ENCODE results near the gene CNTNAP2.

Gene CNTNAP2

GRCh38 chr7:148022832-148023231 is 1906.2 kb downstream of the CNTNAP2 start:
- DNase-seq (ENCODE audit: extremely low spot score): no peak
- POLR2A ChIA-PET: no interaction called here
- no peak for TF ChIP-seq SP1 (IDR thresholded peaks at IDR 0.05)
- CTCF ChIA-PET: no interaction called here

GRCh38 chr7:148026713-148027112 is 1910.1 kb downstream of the CNTNAP2 start:
- ChIA-PET CTCF (no interaction called here), POLR2A (no interaction called here)
- TF ChIP-seq ARNT (IDR thresholded peaks at IDR 0.05) (no peak), FOXA1 (IDR thresholded peaks at IDR 0.05) (no peak), BHLHE40 (IDR thresholded peaks at IDR 0.05; ENCODE audit: borderline replicate concordance) (no peak), FOXM1 (IDR thresholded peaks at IDR 0.05; ENCODE audit: borderline replicate concordance) (no peak), PKNOX1 (IDR thresholded peaks at IDR 0.05) (no peak), ZNF384 (IDR thresholded peaks at IDR 0.05) (no peak), L3MBTL2 (conservative IDR thresholded peaks at IDR 0.05) (no peak), NFRKB (IDR thresholded peaks at IDR 0.05) (no peak), TARDBP (IDR thresholded peaks at IDR 0.05) (no peak), FOXK2 (IDR thresholded peaks at IDR 0.05) (no peak), ELF4 (IDR thresholded peaks at IDR 0.05) (no peak), LEF1 (IDR thresholded peaks at IDR 0.05; ENCODE audit: borderline replicate concordance) (no peak), CTBP1 (IDR thresholded peaks at IDR 0.05; ENCODE audit: borderline replicate concordance) (no peak), SUZ12 (IDR thresholded peaks at IDR 0.05) (no peak), HDGF (IDR thresholded peaks at IDR 0.05; ENCODE audit: borderline replicate concordance) (no peak), SP1 (IDR thresholded peaks at IDR 0.05) (no peak)
- DNase-seq (ENCODE audit: extremely low spot score): no peak

- DNase-seq (ENCODE audit: extremely low spot score): no peak
- ChIA-PET POLR2A (no interaction called here), CTCF (no interaction called here)
- no peak for TF ChIP-seq FOXA1 (IDR thresholded peaks at IDR 0.05)
- TF ChIP-seq SP1 (IDR thresholded peaks at IDR 0.05): no peak
- TF ChIP-seq ELF4 (IDR thresholded peaks at IDR 0.05): no peak
- TF ChIP-seq HDGF (IDR thresholded peaks at IDR 0.05; ENCODE audit: borderline replicate concordance): no peak
- TF ChIP-seq NFRKB (IDR thresholded peaks at IDR 0.05): no peak
- TF ChIP-seq LEF1 (IDR thresholded peaks at IDR 0.05; ENCODE audit: borderline replicate concordance): no peak
- TF ChIP-seq SUZ12 (IDR thresholded peaks at IDR 0.05): no peak
- TF ChIP-seq TARDBP (IDR thresholded peaks at IDR 0.05): no peak
- no peak for TF ChIP-seq BHLHE40 (IDR thresholded peaks at IDR 0.05; ENCODE audit: borderline replicate concordance)
- no peak for TF ChIP-seq ARNT (IDR thresholded peaks at IDR 0.05)
- TF ChIP-seq ZNF384 (IDR thresholded peaks at IDR 0.05): no peak
- no peak for TF ChIP-seq L3MBTL2 (conservative IDR thresholded peaks at IDR 0.05)
- no peak for TF ChIP-seq FOXK2 (IDR thresholded peaks at IDR 0.05)
- no peak for TF ChIP-seq CTBP1 (IDR thresholded peaks at IDR 0.05; ENCODE audit: borderline replicate concordance)
Observed at GRCh38 chr7:148028165-148028564, 1911.6 kb downstream of the CNTNAP2 start.

- no peak for TF ChIP-seq CTBP1 (IDR thresholded peaks at IDR 0.05; ENCODE audit: borderline replicate concordance)
- no peak for TF ChIP-seq HDGF (IDR thresholded peaks at IDR 0.05; ENCODE audit: borderline replicate concordance)
- TF ChIP-seq ARNT (IDR thresholded peaks at IDR 0.05): no peak
- TF ChIP-seq ZNF384 (IDR thresholded peaks at IDR 0.05): no peak
- TF ChIP-seq TARDBP (IDR thresholded peaks at IDR 0.05): no peak
- TF ChIP-seq NFRKB (IDR thresholded peaks at IDR 0.05): no peak
- TF ChIP-seq SP1 (IDR thresholded peaks at IDR 0.05): no peak
- TF ChIP-seq PKNOX1 (IDR thresholded peaks at IDR 0.05): no peak
- no peak for TF ChIP-seq ELF4 (IDR thresholded peaks at IDR 0.05)
- no peak for TF ChIP-seq FOXM1 (IDR thresholded peaks at IDR 0.05; ENCODE audit: borderline replicate concordance)
- no peak for TF ChIP-seq FOXA1 (IDR thresholded peaks at IDR 0.05)
- TF ChIP-seq FOXK2 (IDR thresholded peaks at IDR 0.05): no peak
- ChIA-PET CTCF (no interaction called here), POLR2A (no interaction called here)
- DNase-seq (ENCODE audit: extremely low spot score): no peak
Observed at GRCh38 chr7:148031019-148031418, 1914.4 kb downstream of the CNTNAP2 start.

GRCh38 chr7:148031811-148032210 is 1915.2 kb downstream of the CNTNAP2 start:
- DNase-seq (ENCODE audit: extremely low spot score): no peak
- POLR2A ChIA-PET: no interaction called here

DNA sequence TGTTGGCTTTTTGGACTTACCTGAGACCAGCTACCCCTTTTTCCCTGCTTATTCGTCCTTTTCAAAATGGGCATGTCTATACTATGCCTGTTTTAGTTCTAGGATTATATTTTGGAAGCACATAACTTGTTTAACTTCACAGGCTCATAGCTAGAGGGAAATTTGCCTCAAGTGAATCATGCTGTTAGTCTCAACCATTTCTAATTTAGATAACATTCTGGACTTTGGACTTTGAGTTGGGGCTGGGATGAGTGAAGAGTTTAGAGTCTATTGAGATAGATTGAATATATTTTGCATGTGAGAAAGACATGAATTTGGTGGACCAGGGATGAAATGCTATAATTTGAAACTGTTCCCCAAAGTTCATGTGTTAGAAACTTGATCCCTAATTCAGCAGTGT is 1919.3 kb downstream of the CNTNAP2 start:
- CTCF ChIA-PET: no interaction called here
- POLR2A ChIA-PET: no interaction called here
- DNase-seq (ENCODE audit: extremely low spot score): no peak
- no peak for TF ChIP-seq ARNT (IDR thresholded peaks at IDR 0.05)
- TF ChIP-seq FOXK2 (IDR thresholded peaks at IDR 0.05): no peak
- TF ChIP-seq BHLHE40 (IDR thresholded peaks at IDR 0.05; ENCODE audit: borderline replicate concordance): no peak
- TF ChIP-seq ELF4 (IDR thresholded peaks at IDR 0.05): no peak
- TF ChIP-seq HDGF (IDR thresholded peaks at IDR 0.05; ENCODE audit: borderline replicate concordance): no peak
- no peak for TF ChIP-seq NFRKB (IDR thresholded peaks at IDR 0.05)
- no peak for TF ChIP-seq CTBP1 (IDR thresholded peaks at IDR 0.05; ENCODE audit: borderline replicate concordance)
- TF ChIP-seq SP1 (IDR thresholded peaks at IDR 0.05): no peak
- no peak for TF ChIP-seq LEF1 (IDR thresholded peaks at IDR 0.05; ENCODE audit: borderline replicate concordance)
- no peak for TF ChIP-seq PKNOX1 (IDR thresholded peaks at IDR 0.05)
- no peak for TF ChIP-seq SUZ12 (IDR thresholded peaks at IDR 0.05)
- no peak for TF ChIP-seq FOXA1 (IDR thresholded peaks at IDR 0.05)
- no peak for TF ChIP-seq FOXM1 (IDR thresholded peaks at IDR 0.05; ENCODE audit: borderline replicate concordance)
- no peak for TF ChIP-seq L3MBTL2 (conservative IDR thresholded peaks at IDR 0.05)

More at GRCh38 chr7:148031811-148032210, 1915.2 kb downstream of the CNTNAP2 start:
- CTCF ChIA-PET: no interaction called here
- TF ChIP-seq ZNF384 (IDR thresholded peaks at IDR 0.05) (no peak), ELF4 (IDR thresholded peaks at IDR 0.05) (no peak), NFRKB (IDR thresholded peaks at IDR 0.05) (no peak), BHLHE40 (IDR thresholded peaks at IDR 0.05; ENCODE audit: borderline replicate concordance) (no peak), TARDBP (IDR thresholded peaks at IDR 0.05) (no peak), FOXM1 (IDR thresholded peaks at IDR 0.05; ENCODE audit: borderline replicate concordance) (no peak), CTBP1 (IDR thresholded peaks at IDR 0.05; ENCODE audit: borderline replicate concordance) (no peak), FOXA1 (IDR thresholded peaks at IDR 0.05) (no peak), SP1 (IDR thresholded peaks at IDR 0.05) (no peak), ARNT (IDR thresholded peaks at IDR 0.05) (no peak), L3MBTL2 (conservative IDR thresholded peaks at IDR 0.05) (no peak), LEF1 (IDR thresholded peaks at IDR 0.05; ENCODE audit: borderline replicate concordance) (no peak), FOXK2 (IDR thresholded peaks at IDR 0.05) (no peak), PKNOX1 (IDR thresholded peaks at IDR 0.05) (no peak), SUZ12 (IDR thresholded peaks at IDR 0.05) (no peak), HDGF (IDR thresholded peaks at IDR 0.05; ENCODE audit: borderline replicate concordance) (no peak)
